Midbrain (tissue), 1 donor: Measurements from ENCODE around the gene SGK1.

ENCODE experiments used
- DNase-seq: peaks from one replicate; lab custom pipeline; 2025; lab: John Stamatoyannopoulos, UW

The SGK1 gene

DNA sequence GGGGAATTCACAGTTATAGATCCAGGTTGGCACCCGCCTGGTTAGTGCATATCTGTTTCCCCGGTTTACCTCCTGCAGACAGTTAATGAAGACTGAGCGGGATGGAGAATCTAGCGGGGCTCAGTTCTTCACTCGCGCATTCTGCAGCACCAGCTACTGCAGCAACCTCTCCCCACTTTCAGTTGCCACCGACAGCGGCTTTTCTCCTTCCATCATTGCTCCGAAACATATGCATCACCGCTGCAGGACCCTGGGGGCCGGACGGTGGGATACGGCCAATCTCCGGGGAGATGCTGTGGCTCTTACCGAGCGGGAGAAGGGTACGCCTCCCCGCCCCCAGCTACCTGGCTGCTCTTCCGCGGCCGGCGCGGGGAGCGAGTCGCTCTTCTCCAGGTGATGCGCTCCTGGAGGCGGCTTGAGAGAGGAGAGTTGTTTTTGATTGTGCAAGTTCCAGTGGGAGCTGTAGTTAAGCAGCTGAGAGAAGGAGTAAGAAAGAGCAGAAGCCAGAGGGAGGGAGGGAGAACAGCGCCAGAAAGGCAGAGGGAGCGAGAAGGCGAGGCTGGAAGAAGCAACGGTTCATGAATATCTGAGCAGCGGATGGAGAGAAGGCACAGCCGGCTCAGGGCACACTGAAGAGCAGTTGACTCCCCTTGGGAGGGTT is at the start of gene SGK1:
Gene SGK1, minus strand, starts transcription at position 642 of the 661 bp plus-strand sequence. CDS start 652 bp downstream, outside the sequence.
- peak; percentile 77 for DNase-seq

DNA sequence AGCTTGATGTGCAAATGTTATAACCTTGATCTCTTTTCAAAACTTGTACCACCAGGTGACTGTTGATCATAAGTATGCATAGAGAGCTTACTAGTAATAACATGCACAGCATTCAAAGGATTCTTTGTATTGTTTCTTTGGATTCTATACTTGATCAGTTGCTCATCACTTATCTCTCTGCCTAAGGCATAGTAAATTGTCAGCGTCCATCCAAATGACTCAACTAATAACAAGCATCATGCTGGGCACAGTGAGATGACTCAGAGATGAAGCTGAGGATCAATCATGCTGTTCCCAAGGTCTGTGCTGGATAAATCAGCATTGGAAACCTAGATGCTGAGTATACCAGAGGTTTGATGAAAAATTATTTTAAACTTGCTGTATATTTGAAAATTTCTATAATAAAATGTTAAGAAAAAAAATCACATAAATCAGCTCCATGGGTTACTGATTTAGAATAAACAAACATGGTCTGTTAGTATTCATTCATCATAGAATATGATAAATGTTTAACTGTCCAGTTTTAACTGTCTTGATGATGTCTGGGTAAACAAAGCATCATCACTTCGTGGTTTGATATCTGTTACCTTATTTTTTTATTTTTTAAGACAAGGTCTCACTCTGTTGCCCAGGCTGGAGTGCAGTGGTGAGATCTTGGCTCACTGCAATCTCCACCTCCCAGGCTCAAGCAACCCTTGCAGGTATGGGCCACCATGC is 45.6 kb upstream of the SGK1 start:
- no peak for DNase-seq

DNA sequence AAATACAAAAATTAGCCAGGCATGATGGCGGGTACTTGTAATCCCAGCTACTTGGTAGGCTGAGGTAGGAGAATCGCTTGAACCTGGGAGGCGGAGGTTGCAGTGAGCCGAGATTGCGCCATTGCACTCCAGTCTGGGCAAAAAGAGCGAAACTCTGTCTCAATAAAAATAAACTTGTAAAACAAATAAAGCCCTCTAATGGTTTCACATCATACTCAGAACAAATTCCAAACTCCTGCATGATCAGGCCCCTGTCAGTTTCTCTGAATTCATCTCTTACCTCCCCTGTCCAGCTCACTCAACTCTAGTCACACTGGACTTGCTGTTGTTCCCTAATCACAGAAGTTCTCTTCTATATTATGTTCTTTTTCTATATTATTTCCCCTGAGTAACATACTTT is 43.1 kb upstream of the SGK1 start:
- no peak for DNase-seq

DNA sequence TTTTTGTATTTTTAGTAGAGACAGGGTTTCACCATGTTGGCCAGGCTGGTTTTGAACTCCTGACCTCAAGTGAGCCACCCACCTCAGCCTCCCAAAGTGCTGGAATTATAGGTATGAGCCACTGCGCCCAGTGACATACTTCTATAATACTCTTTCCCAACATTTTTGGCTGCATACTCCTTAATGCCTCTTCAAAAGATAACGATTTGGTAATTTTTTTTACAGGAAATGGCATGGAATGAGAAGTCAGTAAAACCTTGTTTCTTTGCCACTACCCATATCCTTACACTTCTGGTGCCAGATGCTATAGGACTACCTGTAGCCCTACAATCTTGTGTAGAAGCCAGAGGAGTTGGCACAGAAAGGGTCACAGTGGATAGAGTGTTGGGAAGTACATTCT is 41.4 kb upstream of the SGK1 start:
- no peak for DNase-seq

DNA sequence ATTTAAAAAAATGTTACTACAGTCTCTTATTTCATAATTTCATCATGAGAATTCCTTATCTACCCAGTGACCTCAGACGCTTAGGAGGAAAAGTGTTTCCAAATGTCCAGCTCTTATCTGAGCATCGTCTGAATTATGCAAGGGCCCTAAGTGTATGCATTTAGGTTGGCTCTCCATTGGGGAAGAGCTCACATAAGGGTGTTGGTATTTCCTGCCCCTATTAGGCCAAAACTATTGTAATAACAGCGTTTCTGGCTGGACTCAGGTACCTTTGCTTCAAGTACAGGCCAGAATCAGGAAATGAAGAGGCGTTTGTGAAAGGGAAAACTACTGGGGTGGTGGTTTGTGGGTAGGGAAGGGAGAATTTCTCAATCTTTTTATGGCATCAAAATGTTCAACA is 40.4 kb upstream of the SGK1 start:
- DNase-seq = no peak

DNA sequence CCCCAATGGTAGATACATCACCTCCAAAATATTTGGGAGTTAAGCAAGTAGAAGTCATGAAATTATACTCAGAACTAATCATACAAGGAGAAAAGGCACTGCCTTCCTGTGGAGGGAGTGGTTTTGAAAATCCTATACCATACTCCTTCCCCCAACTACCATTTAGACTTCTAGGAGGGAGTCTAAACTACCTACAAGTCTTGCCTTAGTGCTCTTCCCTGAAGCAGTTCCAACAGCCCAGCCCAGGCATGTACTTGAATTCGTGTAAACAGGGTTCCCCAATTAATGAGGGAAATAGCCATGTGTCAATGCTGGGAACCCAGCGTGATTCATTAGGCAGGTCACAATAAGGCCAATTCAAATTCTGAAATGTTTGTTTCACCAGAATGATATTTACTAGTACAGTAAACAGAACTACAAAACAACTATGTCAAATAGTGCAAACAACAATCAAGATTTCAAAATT is 39.1 kb upstream of the SGK1 start:
- no peak for DNase-seq

DNA sequence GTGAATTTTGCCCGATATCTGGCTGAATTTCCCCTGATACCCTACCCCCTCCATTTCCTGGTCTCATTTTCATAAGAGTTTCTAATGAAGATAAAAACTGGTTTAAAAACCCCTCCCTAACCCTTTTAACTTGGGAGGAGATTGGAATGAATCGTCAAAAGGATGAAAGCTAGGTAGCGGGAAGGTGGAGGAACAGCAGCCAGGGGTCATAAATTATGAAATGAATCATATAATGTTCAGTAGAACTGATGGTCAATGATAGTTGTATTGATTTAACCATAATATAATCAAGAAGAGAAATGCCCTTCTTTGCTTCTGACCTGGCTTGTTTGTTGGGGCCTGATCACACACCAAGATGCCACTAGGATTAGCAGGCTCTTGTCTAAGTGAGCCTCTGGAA is 38.5 kb upstream of the SGK1 start:
- DNase-seq = no peak

DNA sequence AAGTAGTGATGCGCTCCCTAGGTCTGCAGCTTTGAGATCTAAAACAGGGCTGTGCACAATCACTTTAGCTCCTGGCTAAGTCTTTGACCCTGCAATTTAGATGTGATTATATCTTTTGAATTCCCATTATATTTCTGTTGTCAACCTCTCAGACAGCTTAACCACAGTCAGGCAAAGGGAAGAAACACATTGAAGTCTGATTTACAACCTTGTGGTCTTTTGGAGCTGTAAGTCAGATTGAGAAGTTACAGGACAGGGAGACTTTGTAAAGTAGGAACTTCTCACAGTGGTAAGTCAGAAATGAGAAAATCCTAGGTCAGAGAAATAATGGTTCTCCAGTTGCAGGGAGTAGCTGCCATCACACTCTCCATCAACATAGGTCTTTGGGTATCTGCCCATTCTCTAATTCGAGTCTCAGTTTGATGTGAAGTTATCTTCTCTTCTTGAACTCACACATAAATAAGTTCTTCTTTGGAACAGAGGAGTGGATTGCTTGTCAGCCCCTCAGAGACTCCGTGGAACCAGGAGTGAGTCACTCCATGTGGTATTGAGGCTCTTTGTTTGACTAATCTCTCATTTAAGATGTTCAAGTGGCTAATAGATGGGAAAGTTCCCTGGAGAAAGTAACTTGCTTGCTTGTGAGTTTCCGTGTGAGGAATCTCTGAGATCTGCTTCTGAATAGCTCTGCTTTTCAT is 35.0 kb upstream of the SGK1 start:
- DNase-seq = no peak

DNA sequence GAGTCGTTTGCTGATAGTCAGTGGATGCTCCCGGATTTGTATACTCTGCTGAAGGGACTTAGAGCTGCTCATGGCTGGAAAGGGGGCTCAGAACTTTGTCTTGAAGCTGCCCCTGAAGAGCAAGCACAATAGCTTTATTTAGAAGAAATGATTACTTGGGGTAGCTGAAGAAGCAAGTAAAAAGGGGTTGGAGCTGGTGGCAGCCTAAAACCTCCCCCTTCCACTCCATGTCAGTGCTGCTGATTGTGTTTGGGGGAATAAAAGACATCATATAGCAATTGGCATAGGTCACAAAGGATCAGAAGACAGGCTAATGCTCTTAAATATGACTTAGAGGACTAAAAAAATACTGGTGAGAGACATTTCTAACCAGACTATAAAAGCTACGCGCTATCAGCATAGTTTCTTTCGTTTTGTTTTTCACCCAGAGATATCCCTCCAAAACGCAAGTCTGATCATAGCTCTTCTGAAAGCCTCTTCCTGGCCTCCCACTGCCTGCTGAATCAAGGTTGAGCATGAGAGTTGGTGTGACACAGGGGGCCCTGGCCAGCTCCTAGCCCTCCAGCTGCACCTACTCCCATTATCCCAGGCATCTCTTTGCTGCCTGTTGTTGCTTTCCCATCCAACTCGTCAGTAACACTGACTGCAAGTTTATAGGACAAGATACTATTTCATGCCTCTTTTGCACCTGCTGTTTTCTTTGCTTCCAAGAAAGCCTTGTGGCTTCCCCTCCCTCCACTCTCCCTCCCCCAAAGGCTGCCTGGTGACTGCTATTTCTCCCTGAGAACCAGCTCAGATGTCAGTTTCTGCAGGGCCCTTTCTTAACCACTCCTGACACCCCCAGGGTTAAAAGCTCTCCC is 33.9 kb upstream of the SGK1 start:
- no peak for DNase-seq

DNA sequence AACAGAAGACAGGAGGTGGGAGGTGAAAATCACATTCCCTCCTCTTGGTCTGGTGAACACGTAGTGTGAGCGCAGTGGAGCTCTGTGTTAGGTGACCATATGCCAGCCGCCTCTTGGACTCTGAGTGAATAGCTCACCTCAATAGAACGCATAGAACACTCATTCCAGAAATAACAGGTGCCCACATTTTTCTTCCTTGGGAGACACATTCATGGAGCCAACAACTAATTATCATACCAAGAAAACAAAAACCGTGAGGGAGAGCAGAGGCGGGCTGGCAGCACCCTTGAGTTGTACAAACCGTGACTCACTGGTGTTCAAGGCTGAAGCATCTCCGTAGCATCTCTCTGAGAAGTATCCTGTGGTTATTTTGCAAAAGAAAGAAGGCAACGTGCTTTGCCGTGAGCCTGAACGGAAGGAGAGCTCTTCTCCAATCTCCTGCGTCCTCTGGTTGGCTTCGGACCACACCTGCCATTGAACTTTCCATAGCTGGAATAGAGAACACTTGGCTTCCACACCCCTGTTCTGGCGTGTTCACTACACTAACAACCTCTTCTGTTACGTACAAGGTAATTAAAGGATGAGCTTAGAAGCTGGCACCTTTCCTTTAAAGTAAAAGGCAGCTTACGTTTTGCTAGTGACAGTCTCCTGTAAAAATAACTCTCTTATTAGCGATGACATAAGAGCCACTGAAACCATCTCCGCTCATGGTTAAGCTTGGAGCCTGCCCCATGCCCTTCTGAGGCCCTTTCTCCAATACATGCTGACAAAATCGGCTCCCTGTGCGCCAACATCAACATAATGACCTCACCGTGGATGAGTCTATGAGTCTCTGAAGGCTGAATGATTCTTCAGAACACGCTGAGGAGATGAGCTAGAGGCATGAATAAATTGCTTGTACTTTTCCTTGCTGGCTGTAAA is 30.2 kb upstream of the SGK1 start:
- peak; percentile 18 for DNase-seq

DNA sequence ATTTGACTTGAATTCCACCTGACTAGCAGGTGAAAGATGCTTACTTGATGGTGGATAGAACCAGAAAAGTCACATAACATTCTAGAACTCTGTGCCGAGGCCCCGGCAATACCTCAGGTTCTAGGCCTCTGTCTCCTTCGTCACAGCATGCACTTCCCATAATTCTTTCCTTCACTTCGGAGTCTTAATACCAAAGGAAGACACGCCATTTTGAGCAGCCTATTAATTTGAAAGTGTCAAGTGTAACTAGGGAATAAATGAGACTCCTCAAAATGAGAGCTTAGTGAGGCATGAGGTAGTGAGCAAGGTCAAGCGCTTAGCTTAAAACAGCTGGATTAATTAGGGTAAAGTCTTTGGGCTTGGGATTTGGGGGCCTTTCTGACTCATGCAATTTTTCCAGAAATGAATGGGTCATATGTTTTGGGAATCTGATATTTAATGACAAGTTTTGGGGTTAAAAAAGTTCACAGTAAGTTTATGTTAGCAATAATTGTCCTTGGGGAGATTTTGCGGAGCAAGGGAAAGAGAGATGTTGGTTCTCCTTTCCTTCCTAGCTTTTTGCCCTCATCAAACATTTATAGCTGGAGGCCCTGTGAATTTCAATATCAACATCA is 29.1 kb upstream of the SGK1 start:
- DNase-seq = no peak

DNA sequence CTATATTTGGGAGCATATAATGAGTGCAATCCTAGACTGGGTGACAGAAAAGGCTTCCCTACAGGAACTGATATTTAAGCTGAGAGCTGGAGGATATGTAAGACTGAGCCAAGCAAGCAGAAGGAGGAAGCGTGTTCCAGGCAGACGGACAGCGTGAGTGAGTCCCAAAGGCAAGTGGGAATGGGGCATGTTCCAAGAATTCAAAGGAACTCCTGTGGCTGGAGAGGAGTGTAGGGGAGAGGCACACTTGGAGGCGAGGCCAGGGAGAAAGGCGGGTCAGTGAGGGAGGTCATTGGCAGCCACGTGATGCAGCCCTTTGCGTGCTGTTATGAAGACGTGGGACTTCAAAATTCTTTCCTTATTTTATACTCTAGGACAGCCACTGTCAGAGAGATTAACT is 27.9 kb upstream of the SGK1 start:
- no peak for DNase-seq

DNA sequence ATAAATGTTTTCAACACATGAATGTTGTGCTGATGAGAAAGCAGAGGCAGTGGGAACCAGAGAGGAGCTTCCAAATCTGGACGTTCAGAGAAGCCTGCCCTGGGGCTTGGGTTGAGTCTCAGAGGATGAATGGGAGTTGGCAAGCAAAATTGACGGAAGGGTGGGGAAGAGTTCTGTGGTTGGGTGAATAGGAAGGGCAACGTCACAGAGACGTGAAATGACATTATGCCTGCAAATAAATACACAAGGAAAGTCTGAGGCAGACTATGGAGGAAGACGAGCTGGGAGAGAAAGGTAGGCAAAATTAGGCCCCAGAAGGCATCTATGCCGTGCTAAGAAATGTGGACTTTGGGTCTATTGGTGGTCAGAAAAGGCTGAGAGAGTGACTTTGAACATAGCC is 25.2 kb upstream of the SGK1 start:
- DNase-seq = no peak

DNA sequence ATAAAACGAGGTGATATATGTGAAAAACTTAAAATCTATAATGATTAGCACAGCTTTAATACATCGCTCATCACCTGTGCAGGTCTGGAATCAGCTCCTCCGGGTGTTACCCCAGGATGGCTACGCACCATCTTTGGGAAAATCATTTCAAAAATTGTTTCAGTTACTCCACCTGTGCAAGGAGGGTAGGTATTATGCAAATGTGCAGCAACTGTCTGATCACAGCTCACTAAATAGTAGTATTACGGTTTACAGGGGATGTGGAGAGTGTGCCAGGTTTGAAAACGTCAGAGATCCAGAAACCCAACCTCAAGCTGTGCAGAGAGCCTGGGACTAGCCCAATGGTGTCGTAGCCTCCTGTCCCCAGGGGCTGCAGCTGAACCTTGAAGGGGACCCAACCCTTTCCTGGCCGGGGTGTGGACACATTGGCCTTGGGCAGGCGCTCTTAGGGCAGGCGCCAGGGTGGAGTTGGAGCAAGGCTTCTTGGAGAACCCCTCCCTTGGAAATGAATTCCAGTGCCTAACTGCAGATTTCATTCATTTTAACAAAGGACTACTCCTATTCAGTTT is 24.2 kb upstream of the SGK1 start:
- DNase-seq = no peak

DNA sequence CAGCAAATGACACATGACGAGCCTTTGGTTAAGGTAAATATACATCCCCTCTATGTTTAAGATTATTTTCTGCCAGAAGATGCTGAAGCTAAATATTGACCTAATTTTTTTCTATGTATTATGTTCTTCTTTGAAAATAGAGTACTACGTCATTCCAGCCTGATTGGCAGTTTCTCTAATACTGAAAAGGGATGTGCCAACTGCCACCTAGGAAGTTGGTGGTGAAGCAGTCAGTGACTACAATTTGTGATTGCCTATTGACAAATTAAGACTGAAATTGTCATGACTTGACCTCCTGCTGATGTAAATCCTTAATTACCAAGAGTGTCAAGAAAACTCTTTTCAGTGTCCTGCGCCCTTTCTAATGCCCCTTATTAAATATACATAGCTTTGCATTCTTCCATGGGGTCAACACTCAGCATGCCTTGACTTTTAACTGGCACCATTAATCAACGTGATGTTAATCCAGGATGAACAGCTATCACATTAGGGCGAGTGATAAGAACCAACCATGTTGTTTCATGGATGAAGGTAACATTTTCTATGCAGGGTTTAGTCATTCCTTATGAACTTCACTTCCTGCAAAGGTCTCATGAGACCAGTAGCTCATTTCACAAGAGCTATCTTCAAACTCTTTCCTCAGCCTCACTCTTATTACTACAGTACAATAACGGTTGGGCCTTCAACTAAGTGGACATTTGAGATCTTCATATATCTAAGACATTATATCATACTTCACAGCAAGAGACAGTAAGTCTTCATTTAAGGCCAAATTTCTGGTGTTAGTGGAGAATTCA is 22.5 kb upstream of the SGK1 start:
- DNase-seq = no peak

DNA sequence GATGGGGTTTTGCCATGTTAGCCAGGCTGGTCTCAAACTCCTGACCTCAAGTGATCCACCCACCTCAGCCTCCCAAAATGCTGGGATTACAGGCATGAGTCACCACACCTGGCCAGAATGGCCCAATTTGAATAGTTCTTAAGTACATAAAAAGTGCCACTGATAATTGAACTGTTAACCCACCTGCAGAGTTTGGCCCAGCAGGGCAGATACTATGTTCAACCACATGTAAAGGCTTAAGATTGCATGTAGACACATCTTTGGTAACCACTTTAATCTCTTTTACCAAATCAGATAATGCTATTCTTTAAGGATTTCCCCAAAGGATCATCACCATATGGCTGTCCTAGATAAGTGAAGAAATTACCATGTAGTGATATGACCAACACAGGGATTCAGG is 21.3 kb upstream of the SGK1 start:
- no peak for DNase-seq

DNA sequence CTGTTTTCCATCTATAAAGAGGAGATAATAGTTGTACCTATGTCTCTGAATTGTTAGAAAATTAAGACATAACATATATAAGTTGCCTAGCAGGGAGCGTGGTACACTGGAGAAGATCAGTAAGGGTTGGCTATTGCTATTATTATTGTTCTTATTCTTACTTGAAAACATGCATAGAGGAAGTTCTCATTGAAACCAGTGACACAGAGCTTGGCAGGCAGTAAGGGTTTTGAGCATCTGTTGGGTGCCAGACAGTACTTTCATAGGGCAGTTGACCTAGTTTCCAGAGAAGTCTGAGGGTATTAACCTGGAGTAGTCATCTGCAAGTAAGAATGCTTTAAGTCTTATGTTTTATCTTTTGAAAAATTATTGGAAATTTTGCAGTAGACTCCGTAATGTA is 13.3 kb upstream of the SGK1 start:
- no peak for DNase-seq

DNA sequence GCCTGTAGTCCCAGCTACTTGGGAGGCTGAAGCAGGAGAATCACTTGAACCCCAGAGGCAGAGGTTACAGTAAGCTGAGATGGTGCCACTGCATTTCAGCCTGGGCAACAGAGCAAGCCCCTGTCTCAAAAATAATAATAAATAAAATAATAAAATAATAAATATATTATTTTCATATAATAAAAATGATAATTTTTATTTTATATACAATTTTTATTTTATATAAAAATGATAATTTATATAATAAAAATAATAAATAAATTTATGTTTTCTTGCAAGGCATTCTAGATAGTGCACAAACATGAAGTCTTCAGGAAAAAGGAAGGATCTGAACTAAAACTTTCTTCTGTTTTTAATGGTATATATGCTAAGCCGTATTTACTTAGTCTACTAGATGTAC is 12.6 kb upstream of the SGK1 start:
- no peak for DNase-seq

DNA sequence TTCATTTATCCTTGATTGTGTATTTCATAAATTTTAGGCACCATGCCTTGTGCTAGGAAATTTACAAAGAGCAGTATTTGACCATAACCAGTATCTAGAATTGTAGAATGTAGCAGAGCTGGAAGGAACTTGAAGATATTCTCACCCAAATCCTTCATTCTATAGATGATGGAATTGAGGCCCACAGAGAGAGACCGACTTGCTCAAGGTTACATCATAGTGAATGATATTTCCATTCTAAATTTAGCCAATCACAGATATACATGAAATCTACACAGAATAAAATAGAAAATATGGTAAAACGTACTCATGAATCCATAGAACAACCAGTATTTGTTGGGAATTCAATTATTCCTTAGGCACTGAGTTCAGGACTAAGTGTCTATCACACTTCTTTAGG is 10.9 kb upstream of the SGK1 start:
- no peak for DNase-seq

DNA sequence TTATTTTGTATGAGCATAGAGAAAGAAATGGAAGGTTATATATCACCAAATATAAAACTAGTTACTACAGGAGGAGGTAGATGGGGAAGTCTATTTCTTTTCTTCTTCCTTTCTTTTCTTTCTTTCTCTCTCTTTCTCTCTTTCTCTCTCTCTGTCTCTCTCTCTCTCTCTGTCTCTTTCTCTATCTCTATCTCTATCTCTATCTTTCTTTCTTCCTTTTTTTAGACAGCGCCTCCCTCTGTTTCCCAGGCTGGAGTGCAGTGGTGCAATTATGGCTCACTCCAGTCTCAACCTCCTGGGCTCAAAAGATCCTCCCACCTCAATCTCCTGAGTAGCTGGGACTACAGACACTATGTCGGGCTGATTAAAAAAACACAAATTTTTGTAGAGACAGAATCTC is 10.2 kb upstream of the SGK1 start:
- no peak for DNase-seq
